IPS DF 19.7 (cell line): ENCODE results near the gene NHP2.
"Not testable (repeated sequence)": the region's sequence is repeated elsewhere in the genome, so short reads cannot be mapped to it uniquely, and the experiment has no call there.

ENCODE experiments used
- DNase-seq: peaks from one replicate; pipeline ENCODE4 v3.0.0-alpha.2; 2013; ENCODE audit warnings: low read depth, low spot score

The NHP2 gene

GRCh38 chr5:178153530-178154340 lies at the start of gene NHP2:
Gene NHP2, minus strand, starts transcription at chr5:178153885. Its CDS starts 68 bp downstream, at chr5:178153817.
- DNase-seq = peak; percentile 91

- DNase-seq = no peak
These were observed 48.9 kb upstream of the NHP2 start for GRCh38 chr5:178202541-178202940.

GRCh38 chr5:178201927-178202235 lies 48.2 kb upstream of the NHP2 start:
- DNase-seq = no peak

GRCh38 chr5:178201221-178201926 lies 47.7 kb upstream of the NHP2 start:
- DNase-seq = no peak

GRCh38 chr5:178199581-178200434 lies 46.1 kb upstream of the NHP2 start:
- no peak for DNase-seq

- no peak for DNase-seq
These were observed 45.0 kb upstream of the NHP2 start for GRCh38 chr5:178198706-178199105.

GRCh38 chr5:178198151-178198550 lies 44.5 kb upstream of the NHP2 start:
- not testable (repeated sequence) for DNase-seq

GRCh38 chr5:178196986-178197385 lies 43.3 kb upstream of the NHP2 start:
- DNase-seq = no peak

- no peak for DNase-seq
These were observed 42.7 kb upstream of the NHP2 start for GRCh38 chr5:178196281-178196812.

GRCh38 chr5:178194026-178194425 lies 40.3 kb upstream of the NHP2 start:
- DNase-seq = no peak

GRCh38 chr5:178193251-178193809 lies 39.6 kb upstream of the NHP2 start:
- DNase-seq = no peak

GRCh38 chr5:178192787-178193186 lies 39.1 kb upstream of the NHP2 start:
- DNase-seq = no peak

- DNase-seq = no peak
These were observed 38.6 kb upstream of the NHP2 start for GRCh38 chr5:178192244-178192643.

- no peak for DNase-seq
These were observed 38.0 kb upstream of the NHP2 start for GRCh38 chr5:178191661-178192060.

- no peak for DNase-seq
These were observed 35.7 kb upstream of the NHP2 start for GRCh38 chr5:178189433-178189832.

- no peak for DNase-seq
These were observed 33.3 kb upstream of the NHP2 start, which contains the start of gene GMCL2 for GRCh38 chr5:178187014-178187413. Gene GMCL2, minus strand, starts transcription at chr5:178187371. Its CDS starts 72 bp downstream, at chr5:178187299.

- DNase-seq = no peak
These were observed 32.7 kb upstream of the NHP2 start for GRCh38 chr5:178186427-178186826.

- no peak for DNase-seq
These were observed 28.6 kb upstream of the NHP2 start for GRCh38 chr5:178182158-178182876.

GRCh38 chr5:178180141-178180863 lies 26.6 kb upstream of the NHP2 start:
- DNase-seq = peak; percentile 98

GRCh38 chr5:178177569-178177968 lies 23.9 kb upstream of the NHP2 start:
- no peak for DNase-seq
